Measurements from ENCODE around the gene EIF3A.
"Not testable (repeated sequence)": the region's sequence is repeated elsewhere in the genome, so short reads cannot be mapped to it uniquely, and the experiment has no call there.

Gene EIF3A

GRCh38 chr10:119049777-119050176 is 30.8 kb downstream of the EIF3A start:
- DNase-seq (ENCODE audit: low read depth), result no peak

DNA sequence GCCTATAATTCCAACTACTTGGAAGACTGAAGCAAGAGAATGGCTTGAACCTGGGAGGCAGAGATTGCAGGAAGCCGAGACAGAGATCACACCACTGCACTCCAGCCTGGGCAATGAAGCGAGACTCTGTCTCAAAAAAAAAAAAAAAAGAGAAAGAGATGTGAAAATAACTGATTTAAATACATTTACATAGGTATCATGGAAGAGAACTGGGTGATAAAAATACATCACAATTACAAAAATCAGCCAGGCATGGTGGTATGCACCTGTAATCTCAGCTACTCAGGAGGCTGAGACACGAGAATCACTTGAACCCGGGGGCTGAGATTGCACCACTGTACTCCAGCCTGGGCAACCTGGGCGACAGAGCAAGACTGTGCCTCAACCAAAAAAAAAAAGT is 31.3 kb downstream of the EIF3A start:
- no peak for DNase-seq (ENCODE audit: low read depth)

GRCh38 chr10:119045561-119045960 is 35.1 kb downstream of the EIF3A start:
- no peak for DNase-seq (ENCODE audit: low read depth)

DNA sequence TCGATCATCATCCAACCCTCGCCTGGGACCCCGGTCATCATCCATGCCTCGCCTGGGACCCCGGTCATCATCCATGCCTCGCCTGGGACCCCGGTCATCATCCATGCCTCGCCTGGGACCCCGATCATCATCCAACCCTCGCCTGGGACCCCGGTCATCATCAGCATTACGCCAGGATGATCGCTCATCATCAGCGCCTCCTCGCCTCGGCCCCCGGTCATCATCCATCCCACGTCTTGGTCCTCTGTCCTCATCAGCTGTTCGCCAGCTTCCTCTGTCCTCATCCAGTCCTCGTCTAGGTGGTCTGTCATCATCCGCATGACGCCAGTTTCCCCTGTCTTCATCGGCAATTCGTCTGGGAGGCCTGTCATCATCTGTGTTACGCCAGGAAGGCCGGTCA is 38.4 kb downstream of the EIF3A start:
- no peak for DNase-seq (ENCODE audit: low read depth)

DNA sequence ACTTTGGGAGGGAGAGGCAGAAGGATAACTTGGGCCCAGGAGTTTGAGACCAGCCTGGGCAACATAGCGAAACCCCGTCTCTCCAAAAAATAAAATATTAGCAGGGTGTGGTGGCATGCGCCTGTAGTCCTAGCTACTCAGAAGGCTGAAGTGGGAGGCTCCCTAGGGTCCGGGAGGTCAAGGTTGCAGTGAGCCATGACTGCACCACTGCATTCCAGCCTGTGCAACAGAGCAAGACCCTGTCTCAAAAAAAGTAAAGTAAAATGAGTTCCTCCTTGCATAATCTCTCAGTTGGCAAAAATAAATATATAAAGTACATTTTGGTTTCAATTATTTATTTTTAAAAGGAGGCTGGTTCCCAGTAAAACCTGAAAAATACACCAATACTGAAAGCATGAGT is 39.3 kb downstream of the EIF3A start:
- DNase-seq (ENCODE audit: low read depth), result no peak

- no peak for DNase-seq (ENCODE audit: low read depth)
Measured at GRCh38 chr10:119039161-119039560, 41.5 kb downstream of the EIF3A start.

DNA sequence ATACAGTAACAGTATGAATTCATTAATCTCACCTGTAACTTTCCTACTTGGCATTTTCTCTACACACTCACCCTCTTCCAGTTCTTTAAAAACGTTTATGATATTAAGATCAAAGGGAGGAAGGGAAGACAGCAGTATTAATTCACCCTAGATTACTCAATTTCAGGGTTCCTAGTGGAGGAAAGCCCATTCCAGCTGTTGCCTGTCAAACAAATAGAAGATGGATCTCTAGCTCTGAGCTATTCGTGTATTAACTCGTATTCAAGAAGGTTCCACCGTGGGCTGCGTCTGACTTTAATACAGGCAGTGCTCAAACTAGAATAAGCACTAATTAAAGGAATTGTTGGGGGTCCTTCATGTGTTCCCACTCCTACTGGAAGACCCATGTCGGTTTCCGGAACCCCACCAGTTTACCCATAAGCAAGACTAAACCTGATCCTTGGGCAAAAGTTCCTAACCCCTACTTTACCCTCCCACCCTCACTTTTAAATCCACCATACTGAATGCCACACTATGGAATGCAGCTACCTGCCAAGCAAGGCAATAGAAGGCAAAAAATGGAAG is 49.0 kb downstream of the EIF3A start:
- no peak for DNase-seq (ENCODE audit: low read depth)

DNA sequence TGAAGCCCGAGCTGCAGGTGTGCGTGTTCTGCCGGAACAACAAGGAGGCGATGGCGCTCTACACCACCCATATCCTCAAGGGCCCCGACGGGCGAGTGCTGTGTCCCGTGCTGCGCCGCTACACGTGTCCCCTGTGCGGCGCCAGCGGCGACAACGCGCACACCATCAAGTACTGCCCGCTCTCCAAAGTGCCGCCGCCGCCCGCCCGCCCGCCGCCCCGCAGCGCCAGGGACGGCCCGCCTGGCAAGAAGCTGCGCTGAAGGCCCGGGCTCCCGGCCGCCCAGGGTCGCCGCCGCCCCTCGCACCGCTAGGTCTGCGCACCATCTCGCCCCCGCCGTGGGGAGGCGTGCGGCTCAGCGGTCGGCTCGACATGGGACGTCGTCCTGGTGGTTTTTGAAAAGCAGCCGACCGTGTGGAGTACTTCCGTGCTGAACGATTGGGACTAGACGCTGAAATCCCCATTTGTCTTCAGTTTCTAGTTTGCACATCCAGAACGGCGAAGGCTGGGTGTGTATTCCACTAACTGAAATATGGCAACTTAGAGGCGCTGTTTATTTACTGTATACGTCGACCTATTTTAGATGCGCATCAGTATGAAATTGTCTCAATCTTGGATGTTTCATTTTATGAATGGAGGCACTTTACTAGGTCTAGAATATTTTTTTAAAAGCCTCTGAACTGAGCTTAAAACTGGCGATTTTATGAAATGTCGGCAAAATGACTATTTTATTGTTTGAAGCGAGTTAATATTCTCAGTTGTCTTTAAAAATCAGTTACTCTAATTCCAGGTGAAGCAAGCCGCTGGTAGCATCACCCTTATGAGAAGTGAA is 50.0 kb downstream of the EIF3A start:
- no peak for DNase-seq (ENCODE audit: low read depth)

GRCh38 chr10:119029613-119030420 is 50.8 kb downstream of the EIF3A start, which contains the start of gene NANOS1:
TSS of gene NANOS1 (plus strand) at chr10:119029714. CDS start at chr10:119029802, 88 bp downstream.
- DNase-seq (ENCODE audit: low read depth), result no peak

DNA sequence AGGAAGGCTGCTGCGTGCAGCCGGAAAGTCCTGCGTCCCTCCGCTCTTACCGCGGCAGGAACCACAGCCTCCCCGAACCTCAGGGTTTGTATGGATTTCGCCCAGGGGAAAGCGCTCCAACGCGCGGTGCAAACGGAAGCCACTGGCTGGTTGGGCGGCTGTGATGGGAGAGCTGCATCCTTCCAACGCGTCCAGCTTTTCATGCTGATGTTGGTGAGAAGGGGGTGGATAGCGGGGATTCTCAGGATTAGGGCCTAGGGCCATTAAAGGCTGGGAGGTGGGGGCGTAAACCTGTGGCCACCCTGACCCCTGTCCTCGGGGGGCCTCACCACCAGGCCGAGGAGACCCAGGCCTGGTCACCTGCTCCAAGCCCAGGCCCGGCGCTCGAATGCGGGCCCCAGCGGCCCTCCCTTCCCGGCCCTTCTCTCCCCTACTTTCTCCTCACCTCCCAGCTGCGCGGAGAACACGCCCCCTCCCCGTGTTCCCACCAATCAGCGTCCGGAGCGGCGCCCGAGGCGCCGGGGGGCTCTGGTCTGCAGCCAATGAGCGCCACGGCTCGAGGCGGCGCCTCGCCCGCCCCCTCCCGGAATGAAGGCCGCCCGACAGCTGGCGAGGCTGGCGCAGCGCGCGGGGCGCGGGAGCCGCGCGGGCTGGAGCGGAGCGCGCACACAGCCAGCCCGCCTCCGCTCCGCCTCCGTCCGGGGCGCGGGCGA is 51.6 kb downstream of the EIF3A start:
- peak; percentile 52 for DNase-seq (ENCODE audit: low read depth)

- not testable (repeated sequence) for DNase-seq (ENCODE audit: low read depth)
Measured at GRCh38 chr10:119028445-119028899, 52.1 kb downstream of the EIF3A start.

DNA sequence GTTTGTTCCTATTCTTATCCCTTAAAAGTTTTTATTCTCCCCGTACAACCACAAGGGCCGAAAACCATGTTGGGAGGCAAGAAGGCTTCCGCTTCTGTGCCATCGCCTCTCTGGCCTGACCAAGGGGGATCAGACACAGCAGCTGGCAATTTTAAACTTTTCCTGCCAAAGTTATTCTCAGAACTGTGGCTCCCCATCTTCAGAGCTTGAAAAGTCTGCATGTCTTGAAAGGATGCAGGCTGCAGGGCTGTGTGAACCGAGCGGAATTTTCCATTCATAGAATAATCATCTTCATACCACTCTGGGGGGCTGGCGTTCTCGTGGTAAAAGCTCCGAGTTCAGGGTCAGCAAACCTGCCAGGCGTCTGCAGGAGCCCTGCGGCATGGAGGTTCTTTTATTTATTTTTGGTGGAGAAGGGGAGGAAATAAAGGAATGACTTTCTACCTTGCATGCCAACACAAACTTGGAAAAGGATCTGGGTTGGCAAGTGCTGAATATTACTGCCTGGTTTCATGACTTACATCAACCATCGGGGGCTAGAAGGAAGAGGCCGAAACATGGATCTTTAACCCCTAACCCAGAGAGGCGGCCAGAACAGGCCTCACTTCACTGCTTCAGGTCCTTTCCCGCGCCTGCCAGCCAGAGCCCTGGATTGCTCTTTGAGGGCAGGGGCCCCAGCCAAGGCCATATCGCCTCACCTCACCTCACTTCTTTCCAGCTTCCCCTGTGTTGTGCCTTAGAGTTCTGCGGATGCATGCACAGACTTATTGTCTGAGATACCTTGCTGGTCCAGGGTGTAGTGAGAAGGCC is 54.1 kb downstream of the EIF3A start:
- no peak for DNase-seq (ENCODE audit: low read depth)

- no peak for DNase-seq (ENCODE audit: low read depth)
Measured at GRCh38 chr10:119025776-119026175, 54.8 kb downstream of the EIF3A start.

- DNase-seq (ENCODE audit: low read depth), result no peak
Measured at GRCh38 chr10:119025336-119025735, 55.3 kb downstream of the EIF3A start.

GRCh38 chr10:119024882-119025281 is 55.7 kb downstream of the EIF3A start:
- no peak for DNase-seq (ENCODE audit: low read depth)

GRCh38 chr10:119023553-119023868 is 57.1 kb downstream of the EIF3A start:
- DNase-seq (ENCODE audit: low read depth), result no peak

DNA sequence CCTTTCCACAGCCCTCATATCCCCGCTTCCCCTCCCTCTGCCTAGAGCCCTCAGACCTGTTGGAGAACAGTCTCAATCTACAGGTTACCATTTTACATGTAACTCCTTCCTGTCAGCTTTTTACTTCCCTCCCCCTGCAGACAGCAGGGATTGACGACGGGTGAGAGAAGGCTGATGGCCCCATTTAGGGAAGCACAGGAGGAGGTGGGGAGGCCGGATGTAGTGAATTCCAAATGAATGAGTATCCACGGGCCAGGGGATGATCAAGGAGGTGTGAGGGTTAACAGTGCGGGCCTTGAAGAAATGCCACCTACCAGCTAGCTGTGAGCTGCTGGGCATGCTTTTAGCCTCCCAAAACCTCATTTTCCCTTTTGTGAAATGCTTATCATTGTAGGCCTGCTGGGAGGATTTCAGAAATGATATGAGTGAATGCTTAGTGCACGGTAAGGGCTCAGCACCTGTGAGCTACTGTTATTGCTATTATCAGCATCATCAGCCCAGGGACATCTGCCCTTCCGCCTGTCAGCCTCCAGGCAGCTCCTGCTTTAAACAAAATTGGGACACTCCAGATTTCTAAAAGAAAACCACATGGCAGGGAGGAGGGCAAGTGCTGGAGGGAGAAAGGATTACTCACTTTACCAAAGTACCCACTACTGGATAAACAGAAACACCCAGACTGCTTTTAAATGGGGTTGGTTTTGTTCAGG is 57.6 kb downstream of the EIF3A start:
- no peak for DNase-seq (ENCODE audit: low read depth)

- no peak for DNase-seq (ENCODE audit: low read depth)
Measured at GRCh38 chr10:119020627-119020946, 60.0 kb downstream of the EIF3A start.

DNA sequence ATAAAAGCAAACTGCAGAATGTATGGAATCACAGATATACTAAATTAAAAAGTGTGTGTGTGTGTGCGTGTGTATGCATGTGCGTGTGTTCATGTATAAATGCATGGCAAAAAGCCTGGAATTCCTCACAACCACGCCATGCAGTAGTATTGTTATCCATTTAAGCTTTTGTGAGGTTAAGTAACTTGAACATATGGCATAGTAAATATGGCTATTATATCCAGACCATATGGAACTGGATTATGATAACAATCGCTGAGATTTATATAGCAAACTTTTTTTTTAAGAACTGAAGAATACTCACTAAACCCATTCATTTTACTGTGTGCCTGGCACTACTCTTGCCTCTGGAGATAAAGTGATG is 73.4 kb downstream of the EIF3A start:
- DNase-seq (ENCODE audit: low read depth), result no peak

- DNase-seq (ENCODE audit: low read depth), result no peak
Measured at GRCh38 chr10:119006451-119007210, 74.0 kb downstream of the EIF3A start.

Data from stimulated activated CD8-positive, alpha-beta memory T cell treated with anti-CD3 and anti-CD28 coated beads, Interleukin-7, amount 100 ng/mL, for 24 hours (primary cell).